Superior temporal gyrus (tissue), 1 donor: Measurements from ENCODE around the gene MRPL20.
A peak's percentile ranks its signal among the peaks of the same experiment; 100 is the strongest.
"Not testable (repeated sequence)": the region's sequence is repeated elsewhere in the genome, so short reads cannot be mapped to it uniquely, and the experiment has no call there.

Source experiments
- DNase-seq: peaks from one replicate; pipeline ENCODE4 v3.0.0-alpha.2; 2016; ENCODE audit errors: extremely low spot score

Gene MRPL20

DNA sequence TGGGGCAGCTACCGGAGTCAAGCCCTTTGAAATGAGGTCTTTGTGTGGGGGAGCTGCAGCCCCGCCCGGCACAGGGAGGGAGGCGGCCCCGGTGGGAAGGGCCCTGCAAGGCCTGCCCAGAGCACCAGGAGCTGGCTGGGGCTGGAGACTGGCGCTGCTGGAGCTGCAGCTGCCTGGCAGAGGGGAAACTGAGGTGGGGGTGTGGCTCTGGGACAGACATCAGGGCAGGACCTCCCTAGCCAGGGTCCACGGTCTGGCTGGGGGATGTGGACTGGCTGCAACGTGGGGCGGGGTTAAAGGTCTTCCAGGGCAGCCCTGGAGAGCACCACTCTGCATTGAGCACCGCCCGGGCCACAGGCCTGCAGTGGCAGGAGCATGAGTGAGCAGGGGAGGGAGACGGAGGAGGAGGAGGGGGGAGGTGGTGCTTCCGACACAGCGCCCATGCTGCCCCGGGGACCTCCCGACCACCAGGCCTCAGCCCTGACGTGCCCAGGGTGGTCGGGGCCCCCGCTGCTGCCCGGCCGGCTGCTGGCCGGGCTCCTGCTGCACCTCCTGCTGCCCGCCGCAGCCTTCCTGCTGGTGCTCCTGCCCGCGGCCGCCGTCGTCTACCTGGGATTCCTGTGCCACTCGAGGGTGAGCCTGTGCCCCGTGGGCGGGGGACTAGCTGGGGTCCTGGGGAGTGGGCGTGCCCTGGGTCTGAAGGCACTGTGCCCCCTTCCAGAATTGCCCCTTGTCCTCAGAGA lies 18.8 kb upstream of the MRPL20 start:
- DNase-seq: peak; percentile 77

DNA sequence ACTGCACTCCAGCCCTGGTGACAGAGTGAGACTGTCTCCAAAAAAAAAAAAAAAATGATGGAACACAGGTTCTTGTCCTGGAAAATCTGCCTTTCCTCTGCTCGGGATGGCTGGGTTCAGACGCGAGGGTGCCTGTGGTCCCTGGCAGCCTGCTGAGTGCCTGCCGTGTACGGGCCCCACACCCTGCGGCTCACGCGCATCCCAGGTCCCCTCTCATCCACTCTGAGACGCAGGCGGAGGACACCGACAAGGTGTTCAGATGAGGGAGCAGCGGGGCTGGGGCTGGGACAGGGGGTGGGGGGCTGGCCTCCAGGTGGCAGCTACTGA lies 18.3 kb upstream of the MRPL20 start:
- no peak for DNase-seq

DNA sequence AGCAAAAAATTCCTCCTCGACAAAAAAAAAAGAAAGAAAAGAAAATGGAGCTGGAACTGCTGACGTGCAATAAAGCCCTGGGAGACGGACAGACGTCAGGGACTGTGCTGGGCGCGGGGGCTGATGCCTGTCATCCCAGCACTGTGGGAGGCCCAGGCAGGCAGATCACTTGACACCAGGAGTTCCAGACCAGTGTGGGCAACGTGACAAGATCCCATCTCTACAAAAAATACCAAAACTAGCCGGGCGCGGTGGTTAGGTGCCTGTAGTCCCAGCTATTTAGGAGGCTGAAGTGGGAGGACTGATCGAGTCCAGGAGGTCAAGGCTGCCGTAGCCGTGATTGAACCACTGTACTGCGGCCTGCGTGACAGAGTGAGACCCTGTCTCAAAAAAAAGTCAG lies 17.6 kb upstream of the MRPL20 start:
- DNase-seq: no peak

DNA sequence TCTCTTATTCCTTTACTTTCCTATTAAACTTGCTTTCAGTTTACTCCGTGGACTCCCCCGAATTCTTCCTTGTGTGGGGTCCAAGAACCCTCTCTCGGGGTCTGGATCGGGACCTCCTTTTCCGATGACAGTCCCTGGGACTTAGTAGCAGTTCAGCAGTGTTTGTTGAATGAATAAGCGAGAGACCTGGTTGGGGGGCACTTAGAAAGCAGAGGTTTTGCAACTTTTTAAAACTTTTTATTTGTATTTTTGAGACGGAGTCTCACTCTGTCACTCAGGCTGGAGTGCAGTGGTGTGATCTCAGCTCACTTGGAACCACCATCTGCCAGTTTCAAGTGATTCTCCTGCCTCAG lies 16.1 kb upstream of the MRPL20 start:
- no peak for DNase-seq

DNA sequence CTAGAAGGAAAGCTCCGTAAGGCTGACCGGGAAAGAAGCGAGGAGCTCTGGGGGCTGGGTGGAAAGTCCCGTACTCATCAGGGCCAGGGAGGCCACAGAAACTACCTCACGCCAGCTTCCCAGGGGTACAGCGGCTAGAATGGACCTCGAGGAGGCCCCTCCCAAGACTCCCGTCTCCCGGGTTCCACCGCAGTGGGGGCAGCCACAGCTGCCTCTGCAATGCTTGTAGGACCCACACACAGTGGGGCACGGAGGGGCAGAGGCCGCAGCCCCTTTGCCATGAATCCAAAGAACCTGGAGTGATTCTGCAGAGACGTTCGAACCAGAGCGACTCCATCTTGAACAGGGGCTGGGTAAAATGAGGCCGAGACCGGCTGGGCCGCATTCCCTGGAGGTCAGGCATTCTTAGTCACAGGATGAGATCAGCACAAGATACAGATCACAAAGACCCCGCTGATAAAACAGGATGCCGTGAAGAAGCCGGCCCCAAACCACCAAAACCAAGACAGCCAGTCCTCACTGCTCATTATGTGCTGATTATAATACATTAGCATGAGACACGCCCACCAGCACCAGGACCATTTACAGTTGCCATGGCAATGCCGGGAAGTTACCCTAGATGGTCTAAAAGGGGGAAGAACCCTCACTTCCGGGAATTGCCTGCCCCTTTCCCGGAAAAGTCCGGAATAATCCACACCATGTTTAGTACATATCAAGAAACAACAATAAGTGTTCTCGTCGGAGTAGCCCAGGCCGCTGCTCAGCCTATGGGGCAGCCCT lies 15.6 kb upstream of the MRPL20 start:
- DNase-seq: no peak

DNA sequence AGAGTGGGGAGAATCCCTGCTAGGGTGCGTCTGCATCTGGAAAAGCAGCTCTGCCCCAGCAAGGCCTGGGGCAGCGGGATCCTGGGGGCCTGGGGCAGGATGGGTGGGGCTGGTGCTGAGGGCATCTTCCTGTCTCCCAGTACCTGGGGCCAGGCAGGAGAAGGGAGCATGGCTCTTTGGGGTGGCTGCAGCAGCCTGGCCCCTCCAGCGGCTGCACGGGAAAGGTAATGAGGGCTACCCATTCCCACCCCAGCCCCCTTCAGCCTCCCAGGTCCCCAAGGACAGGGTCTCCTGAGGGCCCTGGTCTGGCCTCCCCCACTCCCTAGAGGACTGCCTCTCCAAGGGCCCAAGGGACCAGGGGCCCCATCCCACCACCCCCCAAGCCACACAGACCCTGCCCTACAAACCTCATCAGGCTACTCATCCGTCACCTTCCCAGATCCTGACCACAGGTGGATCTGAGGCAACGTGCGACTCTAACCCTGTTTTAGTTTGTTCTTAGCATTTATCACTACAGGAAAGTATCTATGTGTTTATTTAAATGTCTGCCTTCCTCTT lies 14.9 kb upstream of the MRPL20 start:
- DNase-seq: no peak

DNA sequence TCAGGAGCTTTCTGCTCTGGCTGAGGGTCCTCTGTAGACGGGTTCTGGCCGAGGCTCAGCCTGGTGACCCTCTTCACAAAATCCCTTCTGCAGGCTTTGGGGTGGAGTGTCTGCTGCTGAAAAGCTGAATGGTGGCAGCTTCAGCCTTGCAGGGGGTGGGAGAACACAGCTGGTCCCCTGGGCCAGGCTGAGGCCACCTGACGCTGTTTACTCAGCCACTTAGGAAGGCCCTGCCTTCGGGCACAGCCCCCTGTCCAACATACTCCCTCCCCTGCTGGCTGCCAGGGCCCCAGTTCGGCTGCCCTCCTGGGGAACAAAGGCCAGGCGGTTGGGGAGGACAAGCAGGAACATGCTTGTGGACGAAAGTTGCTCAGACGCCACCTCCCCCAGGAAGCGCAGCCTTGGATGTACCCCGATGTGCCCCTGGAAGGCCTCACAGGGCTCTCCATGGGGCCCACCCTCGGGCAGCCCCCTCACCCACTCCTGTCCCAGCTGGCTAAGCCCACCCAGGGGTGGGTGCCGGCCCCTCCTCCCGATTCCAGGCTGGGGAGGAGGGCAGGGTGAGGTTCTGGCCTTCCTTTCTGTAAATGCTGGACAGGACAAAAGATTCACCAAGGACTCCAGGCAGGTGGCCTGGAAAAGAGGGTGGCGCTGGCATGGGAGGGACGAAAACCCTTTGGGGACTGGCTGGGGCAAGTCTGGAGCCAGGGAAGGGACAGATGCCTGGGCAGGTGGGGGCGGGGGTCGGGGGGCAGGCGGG lies 14.2 kb upstream of the MRPL20 start, which contains the start of gene ANKRD65:
Gene ANKRD65, minus strand, starts transcription at position 130 of the 760 bp plus-strand sequence. CDS start 271 bp downstream, outside the sequence.
- DNase-seq: peak; percentile 66

DNA sequence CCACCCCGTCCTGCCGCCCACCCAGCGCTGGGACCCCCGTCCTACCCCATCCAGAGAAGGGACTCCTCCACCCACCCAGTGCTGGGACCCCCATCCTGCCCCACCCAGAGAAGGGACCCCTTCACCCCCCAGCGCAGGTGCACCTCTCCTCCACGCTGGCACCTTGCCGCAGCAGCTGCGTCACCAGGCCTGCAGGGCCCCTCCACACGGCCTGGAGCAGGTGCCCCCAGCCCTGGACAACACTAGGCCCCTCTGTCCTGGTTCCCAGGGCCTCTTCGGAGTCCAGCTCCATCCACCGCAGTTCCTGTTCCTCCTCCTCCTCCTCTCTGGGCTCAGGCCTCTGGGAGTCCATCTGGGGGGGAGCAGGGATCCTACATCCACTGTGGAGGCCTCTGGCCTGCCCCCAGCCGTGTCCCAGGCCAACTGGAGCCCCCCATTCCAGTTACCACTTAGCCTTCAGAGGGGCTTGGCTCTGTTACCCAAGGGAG lies 13.6 kb upstream of the MRPL20 start:
- DNase-seq: no peak

DNA sequence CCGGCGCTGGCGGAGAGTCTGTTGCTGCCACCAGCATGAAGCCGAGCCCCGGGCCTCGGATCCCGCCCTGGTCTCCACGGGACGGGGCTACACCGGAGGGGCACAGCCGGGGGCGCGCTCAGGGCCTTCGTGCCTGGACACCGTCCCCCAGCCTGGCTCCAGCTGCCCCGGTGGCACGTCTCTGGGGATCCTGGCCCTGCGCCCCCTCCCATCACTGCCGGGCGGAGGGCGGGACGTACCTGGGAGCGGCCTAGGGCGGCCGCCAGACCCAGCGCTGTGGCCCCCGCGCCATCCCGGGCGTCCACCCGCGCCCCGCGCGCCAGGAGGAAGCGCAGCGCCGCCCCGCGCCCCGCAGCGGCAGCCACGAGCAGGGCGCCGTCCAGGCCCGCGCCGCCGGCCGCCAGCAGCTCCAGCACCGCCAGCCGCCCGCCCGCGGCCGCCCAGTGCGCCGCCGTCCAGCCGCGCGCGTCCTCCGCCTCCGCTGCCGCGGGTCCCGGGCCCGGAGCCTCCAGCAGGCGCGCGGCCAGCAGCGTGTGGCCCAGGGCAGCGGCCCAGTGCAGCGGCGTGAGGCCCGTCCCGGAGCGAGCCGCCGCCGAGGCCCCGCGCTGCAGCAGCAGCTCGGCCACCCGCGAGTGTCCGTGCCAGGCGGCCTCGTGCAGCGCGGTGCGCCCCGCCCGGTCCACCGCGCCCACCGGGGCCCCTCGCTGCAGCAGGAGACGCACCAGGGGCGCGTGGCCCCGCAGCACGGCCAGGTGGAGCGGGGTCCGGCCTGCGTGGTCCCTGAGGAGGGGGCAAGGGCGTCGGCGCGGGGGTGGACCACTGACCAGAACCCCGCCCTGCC lies 12.9 kb upstream of the MRPL20 start:
- no peak for DNase-seq

DNA sequence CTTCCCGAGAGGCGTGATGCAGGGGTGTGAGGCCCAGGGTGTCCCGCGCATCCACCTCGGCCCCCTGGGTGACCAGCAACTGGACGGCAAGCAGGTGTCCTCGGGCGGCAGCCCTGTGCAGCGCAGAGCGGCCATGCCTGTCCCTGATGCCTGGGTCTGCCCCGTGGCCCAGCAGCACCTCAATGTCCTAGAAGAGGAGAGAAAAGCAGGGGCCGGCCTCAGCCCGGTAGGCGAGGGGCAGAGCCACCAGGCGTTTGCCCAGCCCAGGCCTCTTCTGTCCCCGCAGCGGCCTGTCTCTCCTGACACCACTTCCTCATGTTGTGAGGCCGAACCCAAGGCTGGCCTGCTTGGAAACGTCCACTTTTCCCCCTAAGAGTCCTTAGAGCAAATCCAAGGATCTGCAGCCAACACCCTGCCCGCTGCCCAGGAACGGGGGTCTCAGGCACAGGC lies 12.3 kb upstream of the MRPL20 start:
- no peak for DNase-seq

DNA sequence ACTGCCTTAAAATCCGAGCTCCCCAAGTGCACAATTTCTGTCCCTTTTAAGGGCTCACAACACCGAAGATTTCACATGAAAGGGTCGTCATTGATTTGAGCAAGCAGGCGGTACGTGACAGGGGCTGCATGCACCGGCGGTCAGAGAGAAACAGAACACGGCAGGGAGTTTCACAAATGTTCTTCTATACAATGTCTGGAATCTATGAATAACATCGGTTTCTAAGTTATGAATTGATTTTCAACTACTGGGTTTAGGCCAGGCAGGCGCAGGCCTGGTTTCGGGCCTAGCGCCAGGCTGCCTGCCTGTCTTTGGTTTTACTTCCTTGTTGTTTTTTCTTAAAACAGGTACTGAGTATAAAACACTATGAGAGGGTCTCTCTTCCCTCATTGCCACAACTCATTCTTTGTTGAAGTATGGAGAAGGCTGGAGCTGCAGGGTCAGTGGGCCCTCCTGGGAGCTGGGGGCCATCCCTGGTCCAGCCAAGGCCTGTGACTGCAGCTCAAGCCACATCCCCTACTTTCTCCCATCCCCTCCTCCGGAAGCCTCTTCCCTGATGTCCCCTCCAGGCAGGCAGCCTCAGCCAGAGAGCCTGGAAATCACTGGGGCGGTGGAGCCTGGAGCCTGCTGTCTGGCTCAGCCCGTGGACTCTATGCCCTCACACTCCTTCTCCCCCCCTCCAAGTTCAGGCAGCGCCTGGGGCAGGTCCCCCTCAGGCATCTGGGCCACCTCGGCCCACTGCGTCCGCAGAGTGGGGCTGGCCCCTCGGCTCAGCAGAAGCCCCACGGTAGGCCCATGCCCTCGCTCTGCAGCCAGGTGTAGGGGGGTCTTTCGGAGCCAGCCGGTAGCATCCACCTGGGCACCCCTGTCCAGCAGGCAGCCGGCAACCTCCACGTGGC lies 11.6 kb upstream of the MRPL20 start:
- DNase-seq: no peak

DNA sequence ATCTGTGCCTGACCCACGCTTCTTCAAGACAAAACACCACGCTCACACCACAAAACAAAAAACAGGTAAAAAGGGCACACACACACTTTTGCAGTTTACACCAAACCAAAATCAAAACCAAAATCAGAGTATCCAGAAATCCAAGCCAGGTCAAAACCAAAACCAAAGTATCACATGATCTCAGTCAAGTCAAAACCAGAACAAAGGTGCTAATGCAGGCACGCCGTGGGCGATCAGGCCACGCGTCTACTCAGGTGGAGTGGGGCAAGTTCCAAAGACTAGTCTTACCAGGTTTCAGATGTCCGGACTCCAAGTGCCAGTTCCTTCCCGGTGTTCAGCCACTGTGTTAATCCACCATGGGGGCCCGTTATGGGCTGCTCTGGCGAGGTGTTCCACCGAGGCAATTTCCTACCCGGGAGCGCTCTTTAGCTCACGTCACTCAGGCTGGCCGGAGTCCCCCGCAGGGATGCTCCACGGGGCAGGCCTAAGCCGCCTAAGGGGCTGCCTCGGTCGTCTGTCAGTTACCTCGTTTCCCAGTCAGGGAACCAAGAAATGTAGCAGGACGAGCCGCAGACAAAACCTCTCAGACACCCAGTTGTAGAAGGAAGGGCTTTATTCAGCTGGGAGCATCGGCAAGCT lies 10.9 kb upstream of the MRPL20 start:
- DNase-seq: not testable (repeated sequence)

DNA sequence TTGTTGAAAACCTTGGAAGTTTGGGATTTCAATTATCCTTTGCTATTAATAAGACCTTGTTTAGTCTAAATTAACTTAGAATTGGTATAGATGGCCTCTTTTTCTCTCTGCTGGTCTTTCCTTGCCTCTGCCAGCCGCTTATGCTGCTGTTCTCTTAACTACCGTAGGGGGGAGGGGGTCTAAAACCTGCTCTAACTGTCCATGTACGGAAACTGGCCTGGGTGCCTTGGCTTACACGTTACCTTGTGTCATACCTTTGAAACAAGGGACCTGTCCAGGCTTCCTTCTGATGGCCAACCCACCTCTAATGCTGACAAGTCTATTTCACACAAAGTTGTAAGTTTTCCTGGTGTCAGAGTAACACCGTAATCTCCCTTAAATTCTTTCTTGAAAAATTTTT lies 10.3 kb upstream of the MRPL20 start:
- not testable (repeated sequence) for DNase-seq

DNA sequence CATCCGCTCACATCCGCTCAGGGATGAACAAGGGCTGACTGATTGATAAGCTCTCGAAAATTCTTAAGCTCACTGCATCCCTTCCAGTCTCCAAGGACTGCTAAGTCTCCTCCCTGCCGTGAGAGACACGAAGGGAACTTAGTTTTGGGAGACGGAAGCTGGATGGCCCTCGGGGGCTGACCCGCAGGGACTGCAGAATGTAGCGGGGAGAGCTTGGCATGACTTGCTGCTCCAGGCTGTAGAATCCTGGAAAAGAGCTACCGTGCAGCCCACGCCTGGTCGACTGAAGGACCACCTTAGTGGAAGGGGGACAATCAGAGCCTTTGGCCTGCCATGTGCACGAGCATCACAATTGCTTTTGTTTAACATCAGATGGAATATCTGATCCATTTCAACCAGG lies 8.7 kb upstream of the MRPL20 start:
- no peak for DNase-seq

DNA sequence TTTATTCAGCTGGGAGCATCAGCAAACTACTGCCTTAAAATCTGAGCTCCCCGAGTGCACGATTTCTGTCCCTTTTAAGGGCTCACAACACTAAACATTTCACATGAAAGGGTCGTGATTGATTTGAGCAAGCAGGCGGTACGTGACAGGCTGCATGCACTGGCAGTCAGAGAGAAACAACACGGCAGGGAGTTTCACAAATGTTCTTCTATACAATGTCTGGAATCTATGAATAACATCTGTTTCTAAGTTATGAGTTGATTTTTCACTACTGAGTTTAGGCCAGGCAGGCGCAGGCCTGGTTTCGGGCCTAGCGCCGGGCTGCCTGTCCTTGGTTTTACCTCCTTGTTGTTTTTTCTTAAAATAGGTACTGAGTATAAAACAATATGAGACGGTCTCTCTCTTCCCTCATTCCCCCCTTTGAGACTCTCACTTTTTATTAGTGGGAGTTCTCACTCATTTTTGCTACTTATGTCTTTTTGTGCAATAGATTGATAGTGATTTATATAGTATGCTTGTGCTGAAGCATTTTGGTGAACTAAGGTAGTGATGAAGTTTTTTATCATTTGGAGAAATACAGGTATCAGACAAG lies 5.3 kb upstream of the MRPL20 start:
- DNase-seq: not testable (repeated sequence)

DNA sequence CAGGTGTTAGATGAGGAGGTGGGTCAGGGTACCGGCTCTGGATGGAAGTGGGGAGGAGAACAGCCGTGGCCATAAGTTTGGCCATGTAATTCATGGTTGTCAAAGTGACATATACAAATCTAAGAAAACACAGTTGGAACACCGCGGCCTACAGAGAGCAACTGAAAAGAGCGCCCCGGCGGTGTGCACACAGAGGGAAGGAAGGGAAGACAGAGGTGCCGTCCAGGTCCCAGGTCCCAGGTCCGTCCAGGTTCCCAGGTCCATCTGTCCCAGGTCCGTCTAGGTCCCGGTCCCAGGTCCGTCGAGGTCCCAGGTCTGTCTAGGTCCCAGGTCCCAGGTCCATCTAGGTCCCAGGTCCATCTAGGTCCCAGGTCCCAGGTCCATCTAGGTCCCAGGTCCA lies 4.5 kb upstream of the MRPL20 start:
- DNase-seq: no peak

DNA sequence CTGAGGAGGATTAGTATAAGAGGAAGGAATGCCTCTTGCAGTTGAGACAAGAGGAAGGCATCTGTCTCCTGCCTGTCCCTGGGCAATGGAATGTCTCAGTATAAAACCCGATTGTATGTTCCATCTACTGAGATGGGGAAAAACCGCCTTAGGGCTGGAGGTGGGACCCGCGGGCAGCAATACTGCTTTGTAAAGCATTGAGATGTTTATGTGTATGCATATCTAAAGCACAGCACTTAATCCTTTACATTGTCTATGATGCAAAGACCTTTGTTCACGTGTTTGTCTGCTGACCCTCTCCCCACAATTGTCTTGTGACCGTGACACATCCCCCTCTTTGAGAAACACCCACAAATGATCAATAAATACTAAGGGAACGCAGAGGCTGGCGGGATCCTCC lies 3.1 kb upstream of the MRPL20 start:
- DNase-seq: not testable (repeated sequence)

DNA sequence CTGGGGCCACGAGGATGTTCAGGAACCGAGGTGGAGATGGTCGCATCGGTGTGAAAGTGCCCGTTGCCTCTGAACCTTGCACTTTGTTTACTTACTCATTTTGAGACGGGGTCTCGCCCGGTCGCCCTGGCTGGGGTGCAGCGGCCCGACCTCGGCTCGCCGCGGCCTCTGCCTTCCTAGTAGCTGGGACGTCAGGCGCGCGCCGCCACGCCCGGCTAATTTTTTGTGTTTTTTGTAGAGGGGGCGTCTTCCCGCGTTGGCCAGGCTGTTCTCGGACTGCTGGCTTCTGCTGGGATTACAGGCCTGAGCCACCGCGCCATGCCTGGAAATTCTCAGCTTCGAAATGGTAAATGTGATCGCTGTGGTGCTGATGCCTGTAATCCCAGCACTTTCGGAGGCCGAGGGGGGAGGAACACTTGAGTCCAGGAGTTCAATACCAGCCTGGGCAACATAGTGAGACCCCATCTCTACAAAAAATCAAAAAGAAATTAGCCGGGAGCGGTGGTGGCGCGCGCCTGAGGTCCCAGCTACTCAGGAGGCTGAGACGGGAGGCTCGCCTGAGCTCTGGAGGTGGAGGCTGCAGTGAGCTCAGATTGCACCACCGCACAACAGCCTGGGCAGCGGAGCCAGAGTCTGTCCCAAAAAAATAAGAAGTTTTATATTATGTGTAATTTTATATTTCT lies 684 bp upstream of the MRPL20 start:
- DNase-seq: no peak
